ENCODE results near the gene CSF3R. TPM values are rescaled to one million over a fixed set of nuclear protein-coding genes. Genes with fewer than 3 reads are reported as not detected.
"Not testable (repeated sequence)": the region's sequence is repeated elsewhere in the genome, so short reads cannot be mapped to it uniquely, and the experiment has no call there.

CSF3R gene
- total RNA-seq, 1 experiment from 2014 or later: not detected

- H3K9ac ChIP-seq (ENCODE audit: extremely low read depth, insufficient read length, low read length): no peak overlapping the region
- Mint-ChIP-seq H3K27me3 (ENCODE audit: low read depth) (no peaks in the 10 kb centered on the region), H3K4me3 (no peak overlapping the region), H3K36me3 (ENCODE audit: insufficient read depth in 1 of 3, low read depth in 3 of 3) (no peaks in the 10 kb centered on the region), H3K9me3 (no peaks in the 10 kb centered on the region), H3K4me1 (peaks cover 17 to 19% of the 10 kb centered on the region in 2 experiments), H3K27ac (no peak overlapping the region)
- no peak overlapping the region for H4K5ac ChIP-seq (ENCODE audit: insufficient read length, low read depth, low read length)
- no peak overlapping the region for H3K23ac ChIP-seq (ENCODE audit: insufficient read length, low read depth, low read length)
- no peak for TF ChIP-seq CTCF (conservative IDR thresholded peaks at IDR 0.05)
- WGBS (ENCODE audit: extremely low coverage, insufficient read length, low lambda C conversion rate): no CpG with 5 or more reads among the region's 15 CpGs
- H3K23me2 ChIP-seq (ENCODE audit: insufficient read length, low read depth, low read length, poor library complexity, severe bottlenecking): no peaks in the 10 kb centered on the region
- H2AFZ ChIP-seq (ENCODE audit: low read length): no peak overlapping the region
- no peak overlapping the region for H3K56ac ChIP-seq (ENCODE audit: insufficient read length, low read depth, low read length)
- H2BK20ac ChIP-seq (ENCODE audit: low read depth, low read length, poor library complexity, severe bottlenecking): no peak overlapping the region
- no peak overlapping the region for H2BK5ac ChIP-seq (ENCODE audit: insufficient read length, low read length)
- no peak overlapping the region for H4K8ac ChIP-seq (replicated peaks; ENCODE audit: insufficient read length, low read depth, low read length)
- DNase-seq: no peak
- H3K4me2 ChIP-seq (ENCODE audit: insufficient read depth, insufficient read length, low read length): no peak overlapping the region
- H3K4me1 ChIP-seq (ENCODE audit: insufficient read depth, low read length): no peaks in the 10 kb centered on the region
- no peak overlapping the region for H4K91ac ChIP-seq (ENCODE audit: insufficient read length, low read depth, low read length)
- H3K14ac ChIP-seq (ENCODE audit: insufficient read depth, low read length): no peak overlapping the region
- H2BK12ac ChIP-seq (ENCODE audit: insufficient read length, low read depth, low read length): no peak overlapping the region
- H3K27ac ChIP-seq (ENCODE audit: insufficient read length, low read depth, low read length): no peak overlapping the region
- H3K9me3 ChIP-seq (ENCODE audit: control insufficient read depth, low read depth, low read length): no peaks in the 10 kb centered on the region
- H3K79me1 ChIP-seq (ENCODE audit: insufficient read depth, low read depth, low read length, poor library complexity, severe bottlenecking): no peaks in the 10 kb centered on the region
- H4K20me1 ChIP-seq (ENCODE audit: control insufficient read depth, insufficient read depth, insufficient read length): no peaks in the 10 kb centered on the region
- H3K27me3 ChIP-seq (ENCODE audit: insufficient read depth, low read length): no peaks in the 10 kb centered on the region
- no peak overlapping the region for H2BK15ac ChIP-seq (ENCODE audit: low read depth, low read length)
- no peaks in the 10 kb centered on the region for H3K79me2 ChIP-seq (ENCODE audit: insufficient read depth, low read length)
- no peak overlapping the region for H3T11ph ChIP-seq (ENCODE audit: low read length)
- H2BK120ac ChIP-seq (ENCODE audit: low read depth, low read length, poor library complexity, severe bottlenecking): no peak overlapping the region
- no peak overlapping the region for H3K18ac ChIP-seq (ENCODE audit: insufficient read length, low read depth, low read length)
- H3K4ac ChIP-seq (ENCODE audit: low read depth, low read length): no peak overlapping the region
- H2AK5ac ChIP-seq (ENCODE audit: insufficient read length, low read length): no peak overlapping the region
Measured at GRCh38 chr1:36511804-36512798, 29.4 kb upstream of the CSF3R start.

DNA sequence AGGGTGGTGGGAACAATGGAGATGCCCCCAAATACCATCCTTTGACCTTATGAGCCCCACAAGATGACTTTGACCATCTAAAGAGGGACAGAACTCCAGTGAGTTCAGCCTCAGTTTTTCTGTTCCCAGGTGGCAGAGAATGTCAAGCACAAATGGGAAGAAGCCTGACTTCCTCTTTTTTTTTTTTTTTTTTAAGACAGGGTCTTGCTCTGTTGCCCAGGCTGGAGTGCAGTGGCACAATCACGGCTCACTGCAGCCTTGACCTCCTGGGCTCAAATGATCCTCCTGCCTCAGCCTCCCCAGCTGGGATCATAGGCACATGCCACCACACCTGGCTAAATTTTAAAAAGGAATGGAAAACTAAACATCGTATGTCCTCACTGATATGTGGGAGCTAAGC lies 28.5 kb upstream of the CSF3R start:
- no CpG with 5 or more reads among the region's 2 CpGs for WGBS (ENCODE audit: extremely low coverage, insufficient read length, low lambda C conversion rate)
- not testable (repeated sequence) for H3T11ph ChIP-seq (ENCODE audit: low read length); H3K9me3 Mint-ChIP-seq

More for the DNA sequence above, 28.5 kb upstream of the CSF3R start:
- not testable (repeated sequence) for H4K20me1 ChIP-seq (ENCODE audit: control insufficient read depth, insufficient read depth, insufficient read length); H3K56ac ChIP-seq (ENCODE audit: insufficient read length, low read depth, low read length); H3K79me2 ChIP-seq (ENCODE audit: insufficient read depth, low read length); H4K91ac ChIP-seq (ENCODE audit: insufficient read length, low read depth, low read length); H3K4ac ChIP-seq (ENCODE audit: low read depth, low read length); H3K14ac ChIP-seq (ENCODE audit: insufficient read depth, low read length); H3K18ac ChIP-seq (ENCODE audit: insufficient read length, low read depth, low read length); H2BK15ac ChIP-seq (ENCODE audit: low read depth, low read length); H4K8ac ChIP-seq (replicated peaks; ENCODE audit: insufficient read length, low read depth, low read length); H2BK120ac ChIP-seq (ENCODE audit: low read depth, low read length, poor library complexity, severe bottlenecking); H3K79me1 ChIP-seq (ENCODE audit: insufficient read depth, low read depth, low read length, poor library complexity, severe bottlenecking); DNase-seq; H3K23ac ChIP-seq (ENCODE audit: insufficient read length, low read depth, low read length); H3K9ac ChIP-seq (ENCODE audit: extremely low read depth, insufficient read length, low read length); H3K4me2 ChIP-seq (ENCODE audit: insufficient read depth, insufficient read length, low read length); H3K4me1 ChIP-seq (ENCODE audit: insufficient read depth, low read length); H3K23me2 ChIP-seq (ENCODE audit: insufficient read length, low read depth, low read length, poor library complexity, severe bottlenecking); H2BK5ac ChIP-seq (ENCODE audit: insufficient read length, low read length); H2BK20ac ChIP-seq (ENCODE audit: low read depth, low read length, poor library complexity, severe bottlenecking); H3K9me3 ChIP-seq (ENCODE audit: control insufficient read depth, low read depth, low read length); H3K4me3 Mint-ChIP-seq; H2AK5ac ChIP-seq (ENCODE audit: insufficient read length, low read length); H3K27me3 Mint-ChIP-seq (ENCODE audit: low read depth); H2BK12ac ChIP-seq (ENCODE audit: insufficient read length, low read depth, low read length); H4K5ac ChIP-seq (ENCODE audit: insufficient read length, low read depth, low read length); H3K36me3 Mint-ChIP-seq (ENCODE audit: insufficient read depth in 1 of 3, low read depth in 3 of 3); H2AFZ ChIP-seq (ENCODE audit: low read length); H3K27me3 ChIP-seq (ENCODE audit: insufficient read depth, low read length); H3K27ac ChIP-seq (ENCODE audit: insufficient read length, low read depth, low read length)
- Mint-ChIP-seq H3K4me1 (peaks cover 14 to 17% of the 10 kb centered on the region in 2 experiments), H3K27ac (peak overlapping the region in 1 of 3 experiments; percentile 65; a peak in 1 of 7 replicates)

All from H9 (cell line).